Fibroblast of upper back skin (primary cell): Measurements from ENCODE around the gene LIMS2.
A peak's percentile ranks its signal among the peaks of the same experiment; 100 is the strongest.

Experiments used
- DNase-seq: peaks from one replicate; pipeline ENCODE4 v3.0.0-alpha.2; 2013

LIMS2 gene

GRCh38 chr2:127619203-127619590 is 56.1 kb downstream of the LIMS2 start:
- no peak for DNase-seq

- DNase-seq, result no peak
Measured at GRCh38 chr2:127618551-127619202, 56.7 kb downstream of the LIMS2 start.

GRCh38 chr2:127615511-127616166 is 59.7 kb downstream of the LIMS2 start:
- no peak for DNase-seq

GRCh38 chr2:127614731-127615130 is 60.6 kb downstream of the LIMS2 start:
- DNase-seq, result peak; percentile 16

- DNase-seq, result no peak
Measured at GRCh38 chr2:127614246-127614645, 61.1 kb downstream of the LIMS2 start.

GRCh38 chr2:127612111-127612822 is 63.1 kb downstream of the LIMS2 start:
- no peak for DNase-seq

- DNase-seq, result no peak
Measured at GRCh38 chr2:127611076-127611925, 64.0 kb downstream of the LIMS2 start.

GRCh38 chr2:127610561-127610960 is 64.8 kb downstream of the LIMS2 start:
- DNase-seq, result no peak

- DNase-seq, result no peak
Measured at GRCh38 chr2:127609818-127610217, 65.5 kb downstream of the LIMS2 start.

- no peak for DNase-seq
Measured at GRCh38 chr2:127609031-127609751, 66.1 kb downstream of the LIMS2 start.

GRCh38 chr2:127608061-127609030 is 67.0 kb downstream of the LIMS2 start:
- DNase-seq, result no peak

GRCh38 chr2:127607399-127607908 is 67.9 kb downstream of the LIMS2 start:
- no peak for DNase-seq

- DNase-seq, result no peak
Measured at GRCh38 chr2:127606625-127607398, 68.5 kb downstream of the LIMS2 start.

GRCh38 chr2:127605691-127606263 is 69.6 kb downstream of the LIMS2 start:
- DNase-seq, result no peak

GRCh38 chr2:127604986-127605385 is 70.3 kb downstream of the LIMS2 start:
- DNase-seq, result peak; percentile 11

- DNase-seq, result peak; percentile 26
Measured at GRCh38 chr2:127599211-127599610, 76.1 kb downstream of the LIMS2 start.

GRCh38 chr2:127598711-127599110 is 76.6 kb downstream of the LIMS2 start:
- no peak for DNase-seq

GRCh38 chr2:127597984-127598380 is 77.3 kb downstream of the LIMS2 start:
- DNase-seq, result peak; percentile 35

- no peak for DNase-seq
Measured at GRCh38 chr2:127597046-127597983, 78.0 kb downstream of the LIMS2 start.
